Loucy (cell line): ENCODE results near the gene METTL15.
"Not testable (repeated sequence)": the region's sequence is repeated elsewhere in the genome, so short reads cannot be mapped to it uniquely, and the experiment has no call there.

ENCODE experiments used
- CTCF ChIP-seq: fragments of 200-600 bp; sonication (generic); conservative IDR thresholded peaks from 2 replicates; pipeline ENCODE4 v1.5.1; 2014; ENCODE audit warnings: mild to moderate bottlenecking, antibody characterized with exemption, low read length
- EZH2phosphoT487 ChIP-seq: fragments of 200-600 bp; IDR thresholded peaks from 2 replicates; pipeline ENCODE4 v1.6.1; 2018; ENCODE audit warnings: antibody characterized with exemption, mild to moderate bottlenecking, moderate library complexity, borderline replicate concordance

GRCh38 chr11:28378095-28378494 lies 269.9 kb downstream of the METTL15 start:
- TF ChIP-seq CTCF, EZH2phosphoT487: not testable (repeated sequence)
